HepG2 (cell line): ENCODE results near the gene EFCAB8. TPM values are rescaled to one million over a fixed set of nuclear protein-coding genes. Genes with fewer than 3 reads are reported as not detected.

Experiments used
- ARNTL ChIP-seq: sonication (generic); formaldehyde crosslinking; IDR thresholded peaks from 2 replicates; pipeline ENCODE4 v1.4.0; 2020; ENCODE audit warnings: mild to moderate bottlenecking, missing genetic modification reagents
- ESRRA ChIP-seq: sonication (generic); formaldehyde crosslinking; IDR thresholded peaks from 2 replicates; pipeline ENCODE4 v1.5.1; 2020; ENCODE audit warnings: mild to moderate bottlenecking, low read depth, missing genetic modification reagents
- ETV5 ChIP-seq: IDR thresholded peaks from 2 replicates; pipeline ENCODE4 v1.6.1; 2018; ENCODE audit warnings: missing biosample characterization, missing genetic modification reagents, inconsistent platforms, borderline replicate concordance
- GABPA ChIP-seq, 2 experiments: IDR thresholded peaks; 2 replicates each; pipeline ENCODE4 v1.6.1; 2011 to 2016; ENCODE audit warnings: low read depth in 2 of 2, low read length in 1 of 2, missing biosample characterization in 1 of 2, missing genetic modification characterization in 1 of 2
- HNF4G ChIP-seq, 2 experiments: sonication (generic) in 1 of 2; formaldehyde crosslinking in 1 of 2; IDR thresholded peaks; 2 replicates each; pipeline versions ENCODE4 v1.4.0 to v1.6.1; 2011 to 2020; ENCODE audit warnings: borderline replicate concordance in 2 of 2, low read depth in 2 of 2, mild to moderate bottlenecking in 2 of 2, low read length in 1 of 2, missing genetic modification reagents in 1 of 2, moderate library complexity in 1 of 2
- MEIS1 ChIP-seq: sonication (generic); formaldehyde crosslinking; IDR thresholded peaks from 2 replicates; pipeline ENCODE4 v1.9.0; 2021; ENCODE audit warnings: mild to moderate bottlenecking, missing genetic modification reagents, moderate library complexity, borderline replicate concordance
- MXI1 ChIP-seq: IDR thresholded peaks from 3 replicates; pipeline ENCODE4 v1.6.1; 2012; ENCODE audit warnings: low read depth, low read length, inconsistent platforms, borderline replicate concordance
- SP5 ChIP-seq: IDR thresholded peaks from 2 replicates; pipeline ENCODE4 v1.6.1; 2016; ENCODE audit warnings: low read depth, borderline replicate concordance
- SRF ChIP-seq: IDR thresholded peaks from 2 replicates; pipeline ENCODE4 v1.6.1; 2011; ENCODE audit warnings: mild to moderate bottlenecking, low read depth, low read length, moderate library complexity
- TBP ChIP-seq: sonication (generic); formaldehyde crosslinking; IDR thresholded peaks from 2 replicates; pipeline ENCODE4 v1.5.0; 2020; ENCODE audit warnings: missing genetic modification reagents
- ZBTB3 ChIP-seq: sonication (generic); formaldehyde crosslinking; IDR thresholded peaks from 2 replicates; pipeline ENCODE4 v1.4.0; 2020; ENCODE audit warnings: low read depth, mild to moderate bottlenecking, moderate library complexity, missing genetic modification reagents, borderline replicate concordance
- ZKSCAN8 ChIP-seq: IDR thresholded peaks from 2 replicates; pipeline ENCODE4 v1.6.1; 2016; ENCODE audit warnings: borderline replicate concordance, missing genetic modification reagents, missing compliant biosample characterization
- ZNF326 ChIP-seq: sonication (generic); formaldehyde crosslinking; IDR thresholded peaks from 2 replicates; pipeline ENCODE4 v1.4.0; 2020; ENCODE audit warnings: missing genetic modification reagents, borderline replicate concordance
- ZNF407 ChIP-seq: sonication (generic); formaldehyde crosslinking; IDR thresholded peaks from one replicate; pipeline ENCODE4 v1.5.1; 2020; ENCODE audit warnings: mild to moderate bottlenecking, missing genetic modification reagents; ENCODE audit errors: not compliant biosample characterization
- ZNF512B ChIP-seq: sonication (generic); formaldehyde crosslinking; IDR thresholded peaks from 2 replicates; pipeline ENCODE4 v1.5.1; 2020; ENCODE audit warnings: missing genetic modification reagents, mild to moderate bottlenecking, borderline replicate concordance
- ZNF709 ChIP-seq: sonication (generic); formaldehyde crosslinking; IDR thresholded peaks from 2 replicates; pipeline ENCODE4 v1.5.0; 2020; ENCODE audit warnings: mild to moderate bottlenecking, missing genetic modification reagents
- polyA plus RNA-seq, 8 experiments: library from polyadenylated mRNA; depleted of rRNA in 3 of 8; stranded (reverse) in 7 of 8; unstranded in 1 of 8; fragments of >200 nt; fragmentation: Illumina TruSeq in 4 of 8; extraction: Trizol in 4 of 8; gene quantifications; 2 replicates each; pipeline versions ENCODE4 v1.2.1 to v1.2.3, GENCODE V29; 2011 to 2016; ENCODE audit warnings: low read depth in 4 of 8, missing spikeins in 1 of 8, mixed read lengths in 1 of 8; ENCODE audit not compliant: insufficient read depth in 1 of 8
- total RNA-seq, 5 experiments: library from RNA; depleted of rRNA; stranded (reverse); fragments of >200 nt; fragmentation: Illumina TruSeq; extraction: Trizol; gene quantifications; 2 replicates each; pipeline ENCODE4 v1.2.3, GENCODE V29; 2016; ENCODE audit warnings: low read depth in 1 of 5

EFCAB8 gene
- total and polyA plus RNA-seq, 2 of the 13 experiments (the other 11 are each of a cell fraction or from before 2014, with no cell fraction given), result 0.15 to 0.22 TPM

- TF ChIP-seq ZNF407 (CRISPR knock-in tag) (no peak), TBP (CRISPR knock-in tag) (no peak), ZBTB3 (CRISPR knock-in tag) (no peak), HNF4G (IDR thresholded peaks at IDR 0.05; ENCODE audit: borderline replicate concordance, low read depth, low read length) (no peak), HNF4G (CRISPR knock-in tag; IDR thresholded peaks at IDR 0.05; ENCODE audit: borderline replicate concordance, low read depth) (no peak), ZNF512B (CRISPR knock-in tag) (no peak; the same call in 1 of the 2 replicates), MEIS1 (peak; percentile 62; the same call in 1 of the 2 replicates), ARNTL (no peak), ZKSCAN8 (CRISPR knock-in tag) (0 out of 2 replicates have a peak, but pooled peaks have one; percentile 37), SP5 (CRISPR knock-in tag) (no peak), ZNF709 (CRISPR knock-in tag) (no peak), GABPA (IDR thresholded peaks at IDR 0.05; ENCODE audit: low read depth, low read length) (no peak), GABPA (CRISPR knock-in tag; IDR thresholded peaks at IDR 0.05; ENCODE audit: low read depth) (no peak), SRF (peak; percentile 75; the same call in 1 of the 2 replicates), MXI1 (no peak), ESRRA (CRISPR knock-in tag) (no peak), ZNF326 (no peak), ETV5 (CRISPR knock-in tag) (no peak)
These were observed 44.0 kb downstream of the EFCAB8 start (continued) for GRCh38 chr20:32902456-32903420.
